Limb (tissue), 2 donors: Measurements from ENCODE around the gene CABP7.

Experiments used
- DNase-seq, 2 donors: peaks; one replicate each; pipeline ENCODE4 v3.0.0-alpha.2; 2016; ENCODE audit errors: extremely low spot score in 2 of 2

CABP7 gene

DNA sequence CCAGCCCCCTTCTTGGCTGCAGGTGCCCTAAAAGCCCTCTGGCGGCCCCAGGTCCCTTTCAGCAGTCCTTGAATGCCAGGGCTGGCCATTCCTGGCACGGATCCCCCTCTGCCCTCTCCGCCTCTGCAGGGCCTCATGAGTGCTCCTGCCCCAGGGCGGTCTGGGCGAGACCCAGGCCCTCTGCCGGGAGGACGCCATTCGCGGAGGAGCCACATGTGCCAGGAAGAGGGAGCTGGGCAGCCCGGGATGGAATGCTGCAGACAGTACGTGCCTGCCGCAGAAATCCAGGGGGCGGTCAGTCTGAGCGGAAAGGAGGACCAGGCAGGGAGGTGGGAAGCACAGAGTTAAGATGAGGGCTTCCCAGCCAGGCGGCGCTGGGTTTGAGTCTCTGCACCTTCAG is 2.8 kb downstream of the CABP7 start:
- no peak for DNase-seq

DNA sequence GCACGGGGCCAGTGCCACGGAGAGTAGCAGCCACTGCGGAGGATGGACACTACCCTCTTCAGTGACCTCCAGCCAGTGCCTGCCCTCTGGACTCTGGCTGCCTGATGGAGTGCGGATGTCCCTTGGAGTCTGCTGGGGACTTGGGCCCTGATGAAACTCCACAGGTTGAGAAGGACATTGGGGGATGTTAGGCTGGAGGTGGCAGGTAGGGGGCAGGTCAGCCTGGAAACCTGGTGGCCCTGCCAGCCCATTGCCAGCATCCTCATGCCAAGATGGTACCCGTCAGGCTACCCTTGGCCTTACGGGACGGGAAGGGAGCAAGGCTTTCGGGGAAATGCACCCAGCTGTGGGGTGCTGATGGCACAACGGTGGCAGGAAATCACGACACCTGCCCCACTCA is 4.0 kb downstream of the CABP7 start:
- DNase-seq: no peak

DNA sequence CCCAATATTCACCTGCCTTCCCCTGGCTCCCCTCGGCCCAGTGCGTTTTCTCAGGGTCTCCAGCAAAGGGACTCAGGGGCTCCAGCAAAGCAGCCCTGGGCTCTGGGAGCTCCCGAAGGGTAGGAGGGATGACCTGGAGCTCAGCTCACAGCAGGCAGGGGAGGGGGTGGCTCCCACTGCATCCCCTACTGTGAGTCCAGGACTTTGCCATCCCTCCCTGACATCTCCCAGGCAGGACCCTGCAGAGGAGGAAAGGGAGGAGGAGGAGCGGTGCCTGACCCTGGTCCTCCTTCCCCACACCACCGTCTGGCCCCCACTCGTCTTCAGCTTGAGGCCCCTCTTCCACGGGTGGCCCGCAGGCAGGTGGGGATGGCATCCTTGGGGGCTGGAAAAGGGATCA is 5.0 kb downstream of the CABP7 start:
- no peak for DNase-seq

DNA sequence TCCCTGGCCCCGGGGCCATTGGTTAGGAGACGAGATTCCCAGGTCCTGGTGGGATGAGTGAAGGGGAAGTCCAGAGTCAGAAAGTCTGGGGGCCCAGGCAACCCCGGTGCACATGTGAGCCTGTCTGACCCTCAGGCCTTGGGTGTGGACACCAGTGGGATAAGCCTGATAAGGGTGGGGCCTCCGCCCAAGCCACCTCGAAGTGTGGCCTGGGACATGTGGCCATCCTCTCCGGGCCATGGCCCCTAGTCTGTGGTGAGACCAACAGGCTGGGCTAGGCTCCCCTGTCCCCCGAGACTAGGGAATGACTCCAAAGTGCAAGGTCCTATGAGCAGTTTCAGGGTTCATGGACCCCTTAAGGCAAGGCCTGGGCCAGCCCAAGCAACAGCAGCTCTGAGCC is 6.3 kb downstream of the CABP7 start:
- DNase-seq: no peak

DNA sequence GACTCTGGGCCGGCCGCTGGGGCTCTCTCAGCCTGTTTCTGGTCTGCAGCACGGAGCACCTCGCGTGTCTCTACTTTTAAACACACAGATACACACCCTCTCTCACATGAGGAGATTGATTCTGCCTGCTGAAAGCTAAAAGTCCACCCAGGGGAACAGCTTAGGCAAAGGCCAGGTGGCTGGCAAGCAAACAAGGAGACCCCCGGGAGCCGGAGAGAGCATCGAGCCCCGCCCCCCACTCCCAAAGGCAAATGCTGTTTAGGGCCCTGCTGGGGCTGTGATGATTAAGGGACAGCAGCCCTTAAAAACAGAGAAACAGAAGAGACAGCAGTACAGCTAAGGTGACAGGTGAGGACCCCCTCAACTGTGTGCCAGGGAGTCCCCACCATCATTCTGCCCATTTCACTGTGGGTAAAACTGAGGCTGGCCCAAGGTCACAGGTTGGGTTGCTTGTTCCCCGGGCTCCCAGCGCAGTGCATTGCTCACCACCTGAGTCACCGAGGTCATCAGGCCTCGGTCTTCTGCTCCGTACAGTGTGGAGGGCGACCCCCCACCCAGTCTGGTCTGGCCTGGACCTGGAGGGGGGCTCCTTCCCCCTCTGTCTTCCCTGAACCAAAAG is 6.8 kb downstream of the CABP7 start:
- no peak for DNase-seq

DNA sequence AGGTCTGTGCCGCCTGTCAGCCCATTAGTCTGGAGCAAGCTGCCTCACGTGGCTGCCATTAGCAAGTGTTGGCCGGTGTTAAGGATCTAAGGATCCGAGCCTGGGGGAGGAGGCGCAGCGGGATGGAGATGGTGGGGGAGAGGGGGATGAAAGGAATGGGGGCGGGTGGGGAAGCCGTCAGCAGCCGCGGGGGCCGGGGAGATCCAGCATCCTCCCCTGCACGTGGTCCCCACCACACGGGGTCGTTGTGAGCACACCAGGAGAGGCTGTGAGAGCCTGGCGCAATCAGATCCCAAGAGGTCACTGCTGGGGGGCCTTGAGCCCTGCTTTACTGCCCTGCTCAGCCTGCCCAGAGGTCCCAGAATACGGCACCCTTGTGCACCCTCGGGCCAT is 7.3 kb downstream of the CABP7 start:
- peak in 1 of 2 donors; percentile 69 for DNase-seq

DNA sequence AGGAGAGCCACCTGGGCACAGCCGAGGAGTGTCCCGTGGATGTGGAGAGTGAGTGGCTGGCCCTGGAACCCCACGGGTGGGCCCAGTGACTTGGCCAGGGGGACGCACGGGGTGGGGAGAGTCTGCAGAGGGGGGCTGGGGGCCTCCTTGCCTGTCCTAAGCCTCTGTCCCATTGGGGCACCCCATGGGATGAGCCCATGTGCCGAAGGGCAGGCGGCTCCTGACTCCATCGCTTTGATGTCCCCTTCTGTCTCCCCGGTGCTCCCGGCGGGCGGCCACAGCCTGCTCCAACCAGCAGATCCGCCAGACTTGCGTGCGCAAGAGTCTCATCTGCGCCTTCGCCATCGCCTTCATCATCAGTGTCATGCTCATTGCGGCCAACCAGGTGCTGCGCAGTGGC is 9.4 kb downstream of the CABP7 start:
- no peak for DNase-seq

DNA sequence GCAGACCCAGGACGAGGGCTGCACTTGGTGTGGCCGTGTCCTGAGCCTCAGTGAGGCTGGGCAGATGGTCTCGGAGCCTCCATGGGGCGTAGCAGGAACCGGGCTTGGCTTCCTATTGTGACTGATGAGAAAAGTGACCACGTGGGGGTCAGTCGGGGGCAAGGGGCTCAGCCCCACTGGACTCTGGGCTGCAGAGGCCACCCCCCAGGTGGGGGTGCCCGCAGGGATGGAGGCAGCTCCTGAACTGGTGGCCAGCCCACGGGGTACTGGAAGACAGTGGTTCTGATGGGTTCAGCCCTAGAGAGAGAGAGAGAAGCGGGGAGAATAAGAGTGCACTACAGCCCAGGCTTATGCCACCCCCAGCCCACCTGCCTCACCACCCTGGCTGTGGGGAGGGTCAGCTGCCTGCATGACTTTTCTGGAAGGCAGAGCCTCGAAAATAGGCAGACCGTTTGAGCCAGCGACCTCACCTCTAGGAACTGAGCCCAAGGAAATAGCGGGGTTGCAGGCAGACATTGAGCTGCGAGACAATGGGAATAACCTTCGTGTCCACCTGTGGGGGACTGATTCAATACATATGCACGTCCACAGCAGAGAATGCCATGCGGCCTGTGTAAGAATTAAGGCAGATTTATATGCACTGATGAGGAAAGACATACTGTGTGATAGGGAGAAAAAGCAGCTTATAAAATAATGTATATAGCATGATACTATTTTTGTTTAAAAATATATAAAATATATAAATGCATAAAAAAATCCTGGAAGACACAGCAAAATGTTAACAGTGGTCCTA is 11.5 kb downstream of the CABP7 start:
- no peak for DNase-seq

DNA sequence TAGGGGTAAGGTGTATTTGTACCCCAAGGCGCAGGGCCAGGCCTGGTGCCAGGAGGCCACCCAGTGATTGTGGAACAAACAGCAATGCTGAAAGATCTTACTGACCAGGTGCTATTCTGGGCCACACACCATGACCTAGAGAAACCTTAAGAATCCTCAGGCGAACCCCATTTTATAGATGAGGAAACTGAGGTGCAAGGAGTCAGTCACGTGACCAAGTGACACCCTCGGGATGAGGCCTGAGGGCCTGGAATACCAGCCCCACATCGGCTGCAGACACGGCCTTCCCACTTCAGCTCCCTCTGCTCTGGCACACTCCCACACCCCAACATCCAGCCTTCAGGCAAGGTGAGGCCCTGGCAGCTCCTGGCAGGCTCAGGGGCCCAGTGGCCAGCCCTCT is 13.1 kb downstream of the CABP7 start:
- DNase-seq: no peak

DNA sequence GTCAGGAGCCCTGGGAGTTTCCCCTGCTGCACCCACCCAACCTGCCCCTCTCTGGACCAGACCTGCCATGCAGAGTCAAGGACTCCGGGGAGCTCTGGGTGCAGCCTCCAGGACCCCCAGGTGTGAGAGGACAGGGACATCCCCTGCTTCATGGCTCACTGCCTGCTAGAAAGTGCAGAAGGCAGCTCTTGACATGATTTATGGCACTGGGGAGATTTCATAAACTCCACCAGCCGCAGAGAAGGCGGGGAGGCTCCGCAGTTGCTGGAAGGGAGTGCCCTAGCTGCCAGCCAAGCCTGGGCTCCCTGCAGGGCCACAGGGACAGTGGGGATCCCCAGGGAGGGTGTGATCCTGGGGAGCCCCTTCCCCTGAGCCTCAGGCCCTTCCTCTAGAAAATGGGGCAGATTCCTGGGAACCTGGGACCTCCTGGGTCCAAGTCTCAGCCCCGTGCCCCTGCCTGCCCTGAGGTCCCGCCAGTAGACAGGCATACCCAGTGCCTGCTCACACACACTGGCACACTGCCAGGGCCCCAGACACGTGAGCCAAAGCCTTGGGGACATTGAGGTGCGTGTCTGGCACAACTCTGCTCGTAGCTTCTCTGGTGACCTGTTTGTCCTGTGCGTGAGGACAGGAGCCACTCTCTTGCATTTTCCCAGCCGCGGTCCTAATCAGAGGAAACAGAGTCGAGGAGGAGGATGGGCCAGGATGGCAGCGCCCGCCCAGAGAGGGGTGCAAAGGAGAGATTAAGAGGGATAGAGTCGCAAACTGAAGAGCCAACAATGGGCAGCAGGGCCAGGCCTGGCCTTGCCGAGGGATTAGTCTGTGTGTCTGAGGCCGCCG is 13.8 kb downstream of the CABP7 start:
- no peak for DNase-seq

DNA sequence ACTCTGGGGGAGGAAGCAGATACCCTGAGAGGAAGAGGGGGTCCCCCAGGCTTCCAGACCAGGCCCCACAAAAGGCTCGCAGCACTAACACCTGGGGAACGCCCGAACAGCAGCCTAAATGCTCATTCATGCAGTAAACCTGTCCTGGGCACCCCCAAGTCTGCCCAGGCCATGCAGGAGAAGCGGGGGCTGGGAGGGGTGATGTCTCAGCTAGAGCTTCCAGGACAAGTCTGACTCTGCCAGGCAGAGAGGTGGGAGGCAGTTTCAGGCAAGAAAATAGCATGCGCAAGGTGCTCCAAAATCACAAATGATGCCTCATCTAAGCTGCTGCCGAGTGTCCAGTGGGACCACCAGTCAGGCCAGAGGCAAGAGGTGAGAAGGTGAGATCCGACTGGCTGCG is 14.6 kb downstream of the CABP7 start:
- DNase-seq: no peak

DNA sequence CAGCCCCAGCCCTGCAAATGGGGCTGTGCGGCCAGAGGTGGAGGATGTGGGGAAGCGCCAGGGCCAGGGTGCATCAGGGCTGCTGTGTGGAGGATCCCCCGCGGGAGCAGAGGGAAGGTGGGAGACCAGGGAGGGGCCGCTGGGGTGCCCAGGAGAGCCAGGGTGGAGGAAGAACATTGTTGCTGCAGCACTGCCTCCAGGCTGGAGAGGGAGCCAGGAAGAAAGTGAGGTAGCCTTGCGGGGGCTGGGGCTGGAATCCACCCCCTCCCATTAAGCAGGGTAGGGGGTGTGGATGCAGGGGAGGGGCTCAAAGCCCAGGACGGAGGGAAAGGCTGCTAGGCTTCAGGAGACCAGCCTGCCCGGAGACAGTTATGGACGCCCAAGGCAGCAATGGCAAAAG is 15.0 kb downstream of the CABP7 start:
- DNase-seq: no peak

DNA sequence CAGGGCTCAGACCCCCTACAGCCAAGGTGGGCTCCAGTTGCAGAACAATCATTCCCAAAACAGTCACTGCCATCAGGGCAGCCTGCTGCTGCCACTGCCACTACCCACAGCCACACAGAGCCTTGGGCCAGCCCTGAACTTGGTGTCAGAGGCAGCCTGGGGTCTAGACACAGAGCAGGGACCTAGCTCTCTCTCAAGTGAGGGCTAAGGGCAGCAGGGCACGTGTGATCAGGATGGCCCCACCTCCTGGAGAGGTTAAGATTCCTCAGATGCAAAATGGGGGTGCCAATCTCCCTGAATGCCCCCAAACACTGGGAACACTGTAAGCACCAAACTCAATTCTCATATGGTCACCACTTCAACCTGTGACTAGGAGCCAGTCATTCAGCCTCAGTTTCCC is 15.6 kb downstream of the CABP7 start:
- DNase-seq: no peak

DNA sequence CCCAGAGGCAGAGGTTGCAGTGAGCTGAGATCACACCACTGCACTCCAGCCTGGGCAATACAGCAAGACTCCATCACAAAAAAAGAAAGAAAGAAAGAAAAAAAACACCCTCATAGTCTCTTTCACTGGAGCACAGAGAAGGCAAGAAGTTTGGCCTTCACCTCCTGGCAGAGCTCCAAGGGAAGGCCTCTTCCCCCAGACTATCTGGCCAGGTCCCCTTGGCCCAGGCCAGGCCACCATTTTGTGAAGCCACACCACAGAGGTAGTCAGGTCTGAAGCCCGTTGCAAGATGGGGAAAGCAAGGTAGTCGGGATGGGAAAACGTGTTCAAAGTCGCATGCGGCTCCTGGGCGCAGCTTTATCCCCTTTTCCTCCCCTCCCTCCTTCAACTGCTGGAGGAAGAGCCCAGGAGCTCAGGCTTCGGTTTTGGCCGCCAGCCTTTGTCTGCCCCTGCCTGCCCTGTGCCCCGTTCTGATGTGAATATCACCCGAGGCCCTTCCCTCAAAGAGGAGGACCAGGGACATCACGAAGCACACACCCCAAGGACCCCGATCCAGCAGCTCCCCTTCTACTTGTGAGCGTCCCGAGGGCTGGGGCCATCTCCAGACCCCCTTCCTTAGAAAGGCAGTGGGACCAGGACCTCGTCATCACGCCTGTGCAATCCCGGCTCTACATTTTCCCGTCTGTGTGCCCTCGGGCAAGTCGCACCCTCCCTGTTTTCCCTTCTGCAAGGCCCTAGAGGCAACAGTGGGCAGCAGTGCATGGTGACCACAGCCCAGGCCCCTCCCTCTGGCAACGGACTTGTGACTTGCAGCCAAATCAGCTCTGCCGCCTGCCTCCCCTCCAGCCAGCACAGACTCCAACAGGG is 17.7 kb downstream of the CABP7 start:
- DNase-seq: no peak

DNA sequence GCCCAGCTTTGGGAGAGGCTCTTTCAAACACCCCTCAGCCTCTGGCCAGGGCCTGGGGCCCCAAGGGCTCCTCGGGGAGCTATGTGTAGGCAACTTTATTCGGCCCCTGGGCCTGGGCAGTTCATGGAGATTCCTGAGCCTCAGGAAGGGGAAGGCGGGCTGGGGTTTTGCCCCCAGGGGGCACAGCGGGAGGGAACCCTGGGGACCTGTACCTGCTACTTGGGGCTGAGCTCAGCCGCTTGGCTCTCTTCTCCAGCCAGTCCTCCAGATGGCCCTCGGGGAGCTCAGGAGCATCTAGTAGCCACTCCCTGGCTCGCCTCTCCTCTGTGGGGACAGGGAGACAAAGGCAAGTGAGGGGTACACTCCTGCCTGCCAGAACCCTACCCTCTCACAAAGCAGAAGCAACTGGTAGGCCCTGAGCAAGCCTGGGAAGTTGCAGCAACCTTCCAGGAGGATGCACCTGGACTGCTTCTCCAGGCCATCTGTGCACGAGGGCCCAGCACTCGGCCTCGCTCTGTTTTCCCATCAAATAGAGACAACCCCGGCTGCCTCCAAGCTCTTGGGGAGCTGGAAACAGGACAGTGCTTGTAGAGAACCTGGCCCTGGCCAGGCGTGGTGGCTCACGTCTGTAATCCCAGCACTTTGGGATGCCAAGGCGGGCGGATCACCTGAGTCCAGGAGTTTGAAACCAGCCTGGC is 18.5 kb downstream of the CABP7 start:
- DNase-seq: no peak

DNA sequence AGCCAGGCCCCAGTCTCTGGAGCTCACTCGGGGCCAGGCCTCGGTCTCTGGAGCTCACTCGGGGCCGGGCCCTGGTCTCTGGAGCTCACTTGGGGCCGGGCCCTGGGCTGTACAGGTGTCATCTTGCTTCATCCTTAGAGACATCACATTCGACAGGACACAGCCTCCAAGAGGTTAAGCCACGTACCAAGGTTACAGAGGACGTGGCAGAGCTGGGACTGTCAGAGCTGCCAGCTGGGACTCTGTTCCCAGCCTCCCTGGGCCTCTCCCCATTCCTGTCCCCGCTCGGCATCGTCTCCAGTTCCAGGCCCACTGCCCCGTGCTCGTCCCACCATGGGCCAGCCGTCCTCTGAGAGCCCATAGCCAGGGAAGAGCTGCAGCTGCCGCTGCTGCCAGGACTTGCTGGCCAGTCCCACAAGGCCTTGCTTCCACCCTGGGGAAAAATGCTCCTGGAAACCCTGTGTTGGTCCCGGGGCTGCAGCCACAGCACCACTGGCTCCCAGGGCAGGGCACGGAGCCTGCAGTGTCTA is 19.6 kb downstream of the CABP7 start:
- no peak for DNase-seq

DNA sequence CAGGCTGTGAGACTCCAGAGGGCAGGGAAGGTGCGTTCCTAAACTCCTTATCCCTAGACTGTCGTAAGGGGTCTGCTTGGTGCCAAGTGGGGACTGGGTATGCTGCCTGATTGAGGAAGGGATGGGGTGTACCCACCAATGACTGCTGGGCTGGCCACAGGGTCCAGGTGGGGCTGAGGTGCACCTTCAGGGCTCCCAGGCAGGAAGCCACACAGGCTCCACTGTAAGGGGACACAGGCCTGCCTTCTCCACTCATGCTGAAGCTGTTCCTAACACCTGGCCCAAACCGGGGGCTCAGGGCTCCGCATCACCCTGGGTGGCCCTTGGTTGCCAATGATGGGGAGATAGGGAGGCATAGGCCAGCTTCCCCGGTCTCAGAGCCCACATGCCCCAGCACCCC is 20.4 kb downstream of the CABP7 start:
- no peak for DNase-seq

DNA sequence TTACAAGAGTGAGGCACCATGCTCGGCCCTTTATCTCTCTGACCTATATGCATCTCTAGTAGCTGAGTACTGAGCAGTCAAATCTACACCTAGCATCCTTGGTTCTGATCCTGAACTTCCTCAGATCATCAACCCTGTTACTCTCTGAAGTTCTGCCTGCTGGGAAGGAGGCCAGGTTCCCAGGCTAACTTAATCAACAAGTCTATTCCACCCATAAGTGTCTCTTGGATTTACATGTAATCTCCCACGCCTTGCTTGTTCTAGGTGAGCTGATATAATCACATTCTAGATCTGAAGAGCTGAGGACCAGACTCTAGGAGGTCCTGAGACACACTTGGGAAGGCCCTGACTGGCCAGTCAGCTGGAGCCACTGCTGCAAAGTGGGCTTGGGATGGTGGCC is 22.1 kb downstream of the CABP7 start:
- DNase-seq: no peak

DNA sequence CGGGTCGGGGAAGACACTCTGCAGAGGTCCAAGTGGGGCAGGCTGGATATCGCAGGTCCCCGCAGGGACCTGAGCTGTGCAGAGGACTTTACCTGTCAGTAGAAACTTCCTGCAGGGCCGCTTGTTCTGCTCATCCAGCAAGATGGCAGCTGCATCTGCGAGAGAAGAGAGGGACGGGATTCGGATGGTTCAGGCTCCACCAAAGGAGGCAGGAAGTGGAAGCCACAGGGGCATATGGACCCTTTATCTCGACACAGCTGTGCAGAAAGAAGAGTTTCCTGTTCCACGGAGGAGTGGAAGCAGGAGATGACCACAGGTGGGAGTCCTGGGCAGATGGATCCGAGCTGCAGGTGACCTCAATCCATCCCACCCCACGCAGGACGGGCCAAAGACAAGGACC is 22.5 kb downstream of the CABP7 start:
- DNase-seq: no peak

DNA sequence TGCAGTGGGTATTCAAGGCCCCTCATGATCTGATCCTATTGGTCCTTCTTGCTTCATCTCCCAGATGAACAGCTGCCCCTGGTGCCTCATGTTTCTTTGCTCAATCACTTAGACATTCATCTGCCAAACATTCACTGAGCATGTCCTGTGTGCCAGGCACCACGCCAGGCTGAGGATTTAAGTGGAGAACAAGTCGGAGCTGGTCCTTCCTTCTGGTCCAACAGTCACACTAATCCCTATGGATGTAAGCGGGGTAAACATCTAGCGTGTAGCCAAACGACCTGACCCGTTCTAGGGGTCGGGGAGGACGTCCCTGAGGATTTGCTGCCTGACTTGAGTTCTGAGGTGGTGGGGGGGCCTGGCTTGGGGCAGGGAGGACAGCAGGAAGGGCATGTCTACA is 25.1 kb downstream of the CABP7 start:
- peak in 1 of 2 donors; percentile 36 for DNase-seq

DNA sequence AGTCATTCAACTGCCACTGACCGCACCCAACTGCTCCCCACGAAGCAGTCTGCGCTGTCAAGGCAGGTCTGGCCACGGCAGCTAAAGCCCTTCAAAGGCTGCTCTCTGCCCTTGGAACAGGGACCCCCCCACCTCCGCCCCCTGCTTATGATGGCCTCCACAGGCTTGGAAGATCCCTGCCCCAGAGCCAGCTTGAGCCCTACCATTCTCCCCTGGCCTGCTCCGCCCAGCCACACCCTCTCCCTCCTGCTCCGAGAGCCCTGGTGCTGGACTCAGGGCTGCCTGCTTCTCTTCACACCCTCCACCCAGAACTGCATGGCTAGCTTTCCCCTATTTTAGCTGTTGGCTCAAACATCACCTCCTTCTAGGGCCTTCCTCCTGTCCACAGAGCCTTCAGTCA is 28.0 kb downstream of the CABP7 start:
- no peak for DNase-seq
